ENCODE data around the gene SALL2.

DNA sequence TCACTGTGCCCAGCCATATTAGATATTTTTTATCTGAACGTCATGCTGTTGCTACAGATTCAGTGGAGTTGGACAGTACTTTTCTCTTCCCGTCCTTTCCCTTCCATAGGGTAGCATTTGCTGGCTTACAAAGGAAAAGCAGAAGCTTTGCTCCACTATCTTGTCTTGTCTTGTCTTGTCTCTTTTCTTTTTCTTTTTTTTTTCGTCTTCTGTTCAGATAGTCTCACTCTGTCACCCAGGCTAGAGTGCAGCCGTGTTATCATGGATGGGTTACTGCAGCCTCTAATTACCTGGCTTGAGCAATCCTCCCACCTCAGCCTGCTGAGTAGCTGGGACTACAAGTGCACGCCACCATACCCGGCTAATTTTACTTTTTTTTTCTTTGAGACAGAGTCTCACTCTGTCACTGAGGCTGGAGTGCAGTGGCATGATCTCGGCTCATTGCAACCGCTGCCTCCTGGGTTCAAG is 32.6 kb upstream of the SALL2 start:
- TF ChIP-seq EZH2 (IDR thresholded peaks at IDR 0.05; ENCODE audit: borderline replicate concordance, low read depth, low read length, poor library complexity, severe bottlenecking), result no peak
- TF ChIP-seq, protein P1, sequence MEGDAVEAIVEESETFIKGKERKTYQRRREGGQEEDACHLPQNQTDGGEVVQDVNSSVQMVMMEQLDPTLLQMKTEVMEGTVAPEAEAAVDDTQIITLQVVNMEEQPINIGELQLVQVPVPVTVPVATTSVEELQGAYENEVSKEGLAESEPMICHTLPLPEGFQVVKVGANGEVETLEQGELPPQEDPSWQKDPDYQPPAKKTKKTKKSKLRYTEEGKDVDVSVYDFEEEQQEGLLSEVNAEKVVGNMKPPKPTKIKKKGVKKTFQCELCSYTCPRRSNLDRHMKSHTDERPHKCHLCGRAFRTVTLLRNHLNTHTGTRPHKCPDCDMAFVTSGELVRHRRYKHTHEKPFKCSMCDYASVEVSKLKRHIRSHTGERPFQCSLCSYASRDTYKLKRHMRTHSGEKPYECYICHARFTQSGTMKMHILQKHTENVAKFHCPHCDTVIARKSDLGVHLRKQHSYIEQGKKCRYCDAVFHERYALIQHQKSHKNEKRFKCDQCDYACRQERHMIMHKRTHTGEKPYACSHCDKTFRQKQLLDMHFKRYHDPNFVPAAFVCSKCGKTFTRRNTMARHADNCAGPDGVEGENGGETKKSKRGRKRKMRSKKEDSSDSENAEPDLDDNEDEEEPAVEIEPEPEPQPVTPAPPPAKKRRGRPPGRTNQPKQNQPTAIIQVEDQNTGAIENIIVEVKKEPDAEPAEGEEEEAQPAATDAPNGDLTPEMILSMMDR (conservative IDR thresholded peaks at IDR 0.05; ENCODE audit: low read depth, low read length), result no peak
